ENCODE measurements around the gene ZCCHC8.

DNA sequence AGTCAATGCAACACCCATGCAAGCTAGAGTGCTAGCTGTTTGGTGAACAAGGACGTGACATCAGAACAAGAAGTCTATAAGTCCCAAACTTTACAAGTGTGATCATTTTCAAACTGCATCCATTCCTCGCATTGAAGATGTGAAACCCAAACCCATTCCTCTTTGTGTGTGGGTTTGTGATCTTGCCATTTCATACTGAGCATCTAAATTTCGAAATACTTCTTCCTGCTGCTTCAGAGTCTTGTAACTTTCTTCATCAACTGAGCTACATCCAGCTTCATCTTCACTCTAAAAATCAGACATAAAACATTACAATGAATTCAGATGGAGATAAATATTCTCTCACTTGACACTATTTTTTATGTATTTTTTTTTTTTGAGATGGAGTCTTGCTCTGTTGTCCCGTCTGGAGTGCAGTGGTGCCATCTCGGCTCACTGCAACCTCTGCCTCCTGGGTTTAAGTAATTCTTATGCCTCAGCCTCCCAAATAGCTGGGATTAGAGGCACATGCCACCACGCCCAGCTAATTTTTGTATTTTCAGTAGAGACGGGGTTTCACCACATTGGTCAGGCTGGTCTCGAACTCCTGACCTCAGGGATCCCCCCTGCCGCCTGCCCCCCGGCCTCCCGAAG is 4.8 kb upstream of the ZCCHC8 start:
- TF ChIP-seq CTCF (IDR thresholded peaks at IDR 0.05), result no peak
- TF ChIP-seq ZFX (IDR thresholded peaks at IDR 0.05; ENCODE audit: borderline replicate concordance), result no peak
